Measurements from ENCODE around the gene TEX48.

Gene TEX48

GRCh38 chr9:114634387-114634786 lies 47.6 kb downstream of the TEX48 start:
- H3F3A ChIP-seq (ENCODE audit: insufficient read depth, low read length), result no peaks in the 10 kb centered on the region
- H3K4me2 ChIP-seq (ENCODE audit: low read length), result no peak overlapping the region
- no peak overlapping the region for H2AFZ ChIP-seq (ENCODE audit: low read length)
- no peaks in the 10 kb centered on the region for H4K20me1 ChIP-seq (ENCODE audit: insufficient read depth, low read length)
- H3K9me2 ChIP-seq (ENCODE audit: low read depth, low read length), result no peaks in the 10 kb centered on the region
- H3K9me3 ChIP-seq (ENCODE audit: low read length), result no peaks in the 10 kb centered on the region
- peaks cover 96% of the 10 kb centered on the region for H3K36me3 ChIP-seq (ENCODE audit: insufficient read depth, low read length)
- H3K27me3 ChIP-seq (ENCODE audit: insufficient read depth, low read length), result no peaks in the 10 kb centered on the region
- H3K79me2 ChIP-seq (ENCODE audit: insufficient read depth, low read length), result no peaks in the 10 kb centered on the region
- H3K4me1 ChIP-seq (ENCODE audit: insufficient read depth, low read length, severe bottlenecking), result no peaks in the 10 kb centered on the region
- TF ChIP-seq CTCF (IDR thresholded peaks at IDR 0.05; ENCODE audit: low read length) (no peak), EZH2 (IDR thresholded peaks at IDR 0.05; ENCODE audit: borderline replicate concordance, low read length) (no peak)
- no peak overlapping the region for H3K9ac ChIP-seq (ENCODE audit: low read length)
- no peak overlapping the region for H3K27ac ChIP-seq (ENCODE audit: low read depth, low read length, poor library complexity, severe bottlenecking)
- H3K4me3 ChIP-seq (ENCODE audit: low read depth, low read length, poor library complexity, severe bottlenecking), result no peak overlapping the region

GRCh38 chr9:114633438-114634089 lies 48.4 kb downstream of the TEX48 start:
- H4K20me1 ChIP-seq (ENCODE audit: insufficient read depth, low read length), result no peaks in the 10 kb centered on the region
- H3K27ac ChIP-seq (ENCODE audit: low read depth, low read length, poor library complexity, severe bottlenecking), result no peak overlapping the region
- no peaks in the 10 kb centered on the region for H3K4me1 ChIP-seq (ENCODE audit: insufficient read depth, low read length, severe bottlenecking)
- H3K9me3 ChIP-seq (ENCODE audit: low read length), result no peaks in the 10 kb centered on the region
- TF ChIP-seq EZH2 (IDR thresholded peaks at IDR 0.05; ENCODE audit: borderline replicate concordance, low read length), result no peak
- no peak for TF ChIP-seq CTCF (IDR thresholded peaks at IDR 0.05; ENCODE audit: low read length)
- H3F3A ChIP-seq (ENCODE audit: insufficient read depth, low read length), result no peaks in the 10 kb centered on the region
- no peak overlapping the region for H3K9ac ChIP-seq (ENCODE audit: low read length)
- H3K4me3 ChIP-seq (ENCODE audit: low read depth, low read length, poor library complexity, severe bottlenecking), result no peak overlapping the region
- no peaks in the 10 kb centered on the region for H3K27me3 ChIP-seq (ENCODE audit: insufficient read depth, low read length)
- H3K4me2 ChIP-seq (ENCODE audit: low read length), result no peak overlapping the region
- no peaks in the 10 kb centered on the region for H3K9me2 ChIP-seq (ENCODE audit: low read depth, low read length)
- H2AFZ ChIP-seq (ENCODE audit: low read length), result no peak overlapping the region
- no peaks in the 10 kb centered on the region for H3K79me2 ChIP-seq (ENCODE audit: insufficient read depth, low read length)
- peaks cover 96% of the 10 kb centered on the region for H3K36me3 ChIP-seq (ENCODE audit: insufficient read depth, low read length)

GRCh38 chr9:114631166-114631565 lies 50.8 kb downstream of the TEX48 start:
- Histone ChIP-seq H3K9ac (ENCODE audit: low read length) (no peak overlapping the region), H3K4me1 (ENCODE audit: insufficient read depth, low read length, severe bottlenecking) (no peaks in the 10 kb centered on the region), H3K4me3 (ENCODE audit: low read depth, low read length, poor library complexity, severe bottlenecking) (no peak overlapping the region), H3K9me2 (ENCODE audit: low read depth, low read length) (no peaks in the 10 kb centered on the region), H3F3A (ENCODE audit: insufficient read depth, low read length) (no peaks in the 10 kb centered on the region), H3K79me2 (ENCODE audit: insufficient read depth, low read length) (no peaks in the 10 kb centered on the region), H2AFZ (ENCODE audit: low read length) (no peak overlapping the region), H3K9me3 (ENCODE audit: low read length) (no peaks in the 10 kb centered on the region), H3K27ac (ENCODE audit: low read depth, low read length, poor library complexity, severe bottlenecking) (no peak overlapping the region), H3K4me2 (ENCODE audit: low read length) (no peak overlapping the region), H3K36me3 (ENCODE audit: insufficient read depth, low read length) (peaks cover 98% of the 10 kb centered on the region), H3K27me3 (ENCODE audit: insufficient read depth, low read length) (no peaks in the 10 kb centered on the region), H4K20me1 (ENCODE audit: insufficient read depth, low read length) (no peaks in the 10 kb centered on the region)
- no peak for TF ChIP-seq CTCF (IDR thresholded peaks at IDR 0.05; ENCODE audit: low read length)
- no peak for TF ChIP-seq EZH2 (IDR thresholded peaks at IDR 0.05; ENCODE audit: borderline replicate concordance, low read length)

Measured in OCI-LY1 (cell line).